Prostate gland (tissue), 2 donors: ENCODE measurements around the gene CDC27.

ENCODE experiments used
- POLR2AphosphoS5 ChIP-seq: sonication (generic); formaldehyde crosslinking; IDR thresholded peaks from one replicate; pipeline ENCODE4 v1.6.1; 2017; ENCODE audit warnings: antibody characterized with exemption
- TF ChIP-seq, protein P1 (sequence below), 4 experiments: fragments of 200-600 bp in 2 of 4; fragments of 450-650 bp in 2 of 4; sonication (generic) in 2 of 4; IDR thresholded peaks; 1 replicate in 3 of 4; 2 replicates in 1 of 4; pipeline ENCODE4 v1.5.1; 2016 to 2019; ENCODE audit warnings: antibody characterized with exemption in 4 of 4, mild to moderate bottlenecking in 2 of 4, moderate library complexity in 2 of 4

DNA sequence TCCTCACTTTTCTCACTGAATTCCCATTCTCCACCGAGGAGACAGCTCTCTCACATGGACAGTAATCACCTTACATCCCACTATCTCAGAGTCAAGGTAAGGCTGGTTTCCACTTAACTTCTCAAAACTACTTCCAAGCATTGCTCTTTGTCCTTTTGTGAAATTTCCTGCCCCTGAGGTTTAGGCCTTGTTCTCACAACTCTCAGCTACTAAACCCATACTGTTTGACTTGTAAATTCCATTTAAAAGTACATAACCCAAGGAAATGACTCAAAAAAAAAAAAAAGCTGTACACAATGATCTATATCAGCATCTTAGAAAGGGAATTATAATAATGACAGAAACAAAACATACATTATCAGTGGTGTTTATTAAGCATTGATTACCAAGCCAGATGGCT is 8.8 kb downstream of the CDC27 start:
- TF ChIP-seq, protein P1, sequence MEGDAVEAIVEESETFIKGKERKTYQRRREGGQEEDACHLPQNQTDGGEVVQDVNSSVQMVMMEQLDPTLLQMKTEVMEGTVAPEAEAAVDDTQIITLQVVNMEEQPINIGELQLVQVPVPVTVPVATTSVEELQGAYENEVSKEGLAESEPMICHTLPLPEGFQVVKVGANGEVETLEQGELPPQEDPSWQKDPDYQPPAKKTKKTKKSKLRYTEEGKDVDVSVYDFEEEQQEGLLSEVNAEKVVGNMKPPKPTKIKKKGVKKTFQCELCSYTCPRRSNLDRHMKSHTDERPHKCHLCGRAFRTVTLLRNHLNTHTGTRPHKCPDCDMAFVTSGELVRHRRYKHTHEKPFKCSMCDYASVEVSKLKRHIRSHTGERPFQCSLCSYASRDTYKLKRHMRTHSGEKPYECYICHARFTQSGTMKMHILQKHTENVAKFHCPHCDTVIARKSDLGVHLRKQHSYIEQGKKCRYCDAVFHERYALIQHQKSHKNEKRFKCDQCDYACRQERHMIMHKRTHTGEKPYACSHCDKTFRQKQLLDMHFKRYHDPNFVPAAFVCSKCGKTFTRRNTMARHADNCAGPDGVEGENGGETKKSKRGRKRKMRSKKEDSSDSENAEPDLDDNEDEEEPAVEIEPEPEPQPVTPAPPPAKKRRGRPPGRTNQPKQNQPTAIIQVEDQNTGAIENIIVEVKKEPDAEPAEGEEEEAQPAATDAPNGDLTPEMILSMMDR (IDR thresholded peaks at IDR 0.05), result no peak
- no peak for TF ChIP-seq POLR2AphosphoS5
